Kidney (tissue), 14 donors: ENCODE results near the gene HLA-DRB1. TPM values are rescaled to one million over a fixed set of nuclear protein-coding genes. Genes with fewer than 3 reads are reported as not detected.
A peak's percentile ranks its signal among the peaks of the same experiment; 100 is the strongest.

Experiments used
- DNase-seq, 5 donors: peaks; one replicate each; pipeline ENCODE4 v3.0.0-alpha.2; 2013 to 2020
- FAIRE-seq: peaks from 2 replicates; lab custom pipeline; 2012; peaks lifted over from hg19 to GRCh38; lab: Jason Lieb, UNC
- H3K27ac ChIP-seq, 2 donors: one replicate each; pipeline ENCODE4 v1.7.0; 2013; ENCODE audit warnings: low read depth in 2 of 2, low read length in 2 of 2, inconsistent platforms in 1 of 2
- H3K27me3 ChIP-seq: one replicate; pipeline ENCODE4 v1.7.1; 2013; ENCODE audit warnings: low read length, inconsistent platforms; ENCODE audit not compliant: control insufficient read depth, insufficient read depth
- H3K36me3 ChIP-seq, 3 donors: one replicate each; pipeline versions ENCODE4 v1.7.0 to v1.7.1; 2013; ENCODE audit warnings: low read length in 3 of 3, control low read depth in 1 of 3, inconsistent platforms in 1 of 3; ENCODE audit not compliant: insufficient read depth in 3 of 3, control insufficient read depth in 2 of 3
- H3K4me1 ChIP-seq, 3 donors: one replicate each; pipeline versions ENCODE4 v1.7.0 to v1.7.1; 2013; ENCODE audit warnings: low read length in 3 of 3, inconsistent platforms in 1 of 3, low read depth in 1 of 3; ENCODE audit not compliant: control insufficient read depth in 2 of 3, insufficient read depth in 2 of 3
- H3K4me3 ChIP-seq, 3 donors: one replicate each; pipeline versions ENCODE4 v1.7.0 to v1.8.1; 2013; ENCODE audit warnings: low read length in 3 of 3, control low read depth in 1 of 3, inconsistent platforms in 1 of 3
- H3K9ac ChIP-seq, 3 donors: one replicate each; pipeline versions ENCODE4 v1.7.0 to v1.7.1; 2013; ENCODE audit warnings: low read length in 3 of 3, control low read depth in 1 of 3, inconsistent platforms in 1 of 3
- H3K9me3 ChIP-seq, 3 donors: one replicate each; pipeline versions ENCODE4 v1.7.0 to v1.7.1; 2013; ENCODE audit warnings: low read length in 3 of 3, control low read depth in 1 of 3, inconsistent platforms in 1 of 3; ENCODE audit not compliant: control insufficient read depth in 2 of 3, insufficient read depth in 1 of 3
- intact Hi-C: fragments of 100-400 bp; cut with DNase I; formaldehyde crosslinking; loops from one replicate; pipeline ENCODE4 v1.11.1; 2022
- polyA plus RNA-seq: library from polyadenylated mRNA; stranded (reverse); fragments of 350-450 nt; fragmentation: Illumina TruSeq; extraction: RNeasy Lipid Tissue Mini Kit (QIAGEN cat#74804); gene quantifications from one replicate; pipeline ENCODE4 v1.2.3, GENCODE V29; 2014; ENCODE audit warnings: low read depth, low replicate concordance; ENCODE audit not compliant: insufficient read depth
- total RNA-seq: library from RNA; stranded (reverse); fragmentation: NEBNext Ultra II Directional; extraction: Animal tissue kit (Norgen Biotek cat#: 25700); gene quantifications from one replicate; pipeline ENCODE4 v1.2.1, GENCODE V29; 2021
- TF ChIP-seq, protein P1 (sequence below): IDR thresholded peaks from 3 replicates; pipeline ENCODE4 v1.5.1; 2012; ENCODE audit warnings: mild to moderate bottlenecking, moderate library complexity, borderline replicate concordance; ENCODE audit not compliant: insufficient read depth; ENCODE audit errors: extremely low read depth
- donor health status: control.
- donor health status: control.
- donor health status: control.
- donor health status: control.
- donor health status: control.
- donor health status: DM: yes; HTN: yes; CAD: no.
- donor health status: Normal renal cell carcinoma (clear cell type).

HLA-DRB1 gene
- total and polyA plus RNA-seq, 2 donors from 2014 or later = 267 to 280 TPM

DNA sequence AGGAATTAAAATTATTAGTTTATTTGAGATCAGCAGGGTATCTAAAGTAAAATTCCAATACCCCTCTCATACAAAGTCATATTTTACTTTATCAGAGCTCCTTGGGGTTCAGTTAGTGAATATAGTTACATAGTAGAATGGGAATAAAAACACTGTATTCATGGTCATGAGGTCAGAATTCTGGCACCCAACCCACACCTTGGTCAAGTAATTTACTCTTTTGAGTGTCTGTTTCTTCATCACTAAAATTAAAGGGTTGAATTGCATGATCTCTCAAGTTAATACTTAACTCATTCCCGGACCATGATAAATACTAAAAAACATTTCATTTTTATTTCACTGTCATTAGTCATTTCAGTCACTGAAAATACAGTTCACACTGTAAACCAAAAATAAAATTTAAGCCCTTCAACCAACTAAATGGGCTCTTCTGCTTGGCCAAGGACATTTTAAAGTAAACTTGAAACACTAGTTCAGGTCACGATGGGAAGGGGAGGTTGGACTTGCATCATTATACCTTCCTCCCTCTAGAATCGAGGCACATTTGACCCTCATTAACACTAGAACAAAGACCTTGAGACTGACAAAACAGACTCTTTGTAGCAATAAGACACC is 21.1 kb upstream of the HLA-DRB1 start:
- FAIRE-seq (no peak), DNase-seq (no peak)
- no peaks in the 10 kb centered on the region for H3K4me1 ChIP-seq
- no peak overlapping the region for H3K4me3 ChIP-seq
- no peaks in the 10 kb centered on the region for H3K36me3 ChIP-seq
- H3K27me3 ChIP-seq = no peaks in the 10 kb centered on the region
- no peak overlapping the region for H3K27ac ChIP-seq
- no peak overlapping the region for H3K9ac ChIP-seq
- no peaks in the 10 kb centered on the region for H3K9me3 ChIP-seq
- intact Hi-C loops = no loop called here
- TF ChIP-seq, protein P1, sequence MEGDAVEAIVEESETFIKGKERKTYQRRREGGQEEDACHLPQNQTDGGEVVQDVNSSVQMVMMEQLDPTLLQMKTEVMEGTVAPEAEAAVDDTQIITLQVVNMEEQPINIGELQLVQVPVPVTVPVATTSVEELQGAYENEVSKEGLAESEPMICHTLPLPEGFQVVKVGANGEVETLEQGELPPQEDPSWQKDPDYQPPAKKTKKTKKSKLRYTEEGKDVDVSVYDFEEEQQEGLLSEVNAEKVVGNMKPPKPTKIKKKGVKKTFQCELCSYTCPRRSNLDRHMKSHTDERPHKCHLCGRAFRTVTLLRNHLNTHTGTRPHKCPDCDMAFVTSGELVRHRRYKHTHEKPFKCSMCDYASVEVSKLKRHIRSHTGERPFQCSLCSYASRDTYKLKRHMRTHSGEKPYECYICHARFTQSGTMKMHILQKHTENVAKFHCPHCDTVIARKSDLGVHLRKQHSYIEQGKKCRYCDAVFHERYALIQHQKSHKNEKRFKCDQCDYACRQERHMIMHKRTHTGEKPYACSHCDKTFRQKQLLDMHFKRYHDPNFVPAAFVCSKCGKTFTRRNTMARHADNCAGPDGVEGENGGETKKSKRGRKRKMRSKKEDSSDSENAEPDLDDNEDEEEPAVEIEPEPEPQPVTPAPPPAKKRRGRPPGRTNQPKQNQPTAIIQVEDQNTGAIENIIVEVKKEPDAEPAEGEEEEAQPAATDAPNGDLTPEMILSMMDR = no peak

DNA sequence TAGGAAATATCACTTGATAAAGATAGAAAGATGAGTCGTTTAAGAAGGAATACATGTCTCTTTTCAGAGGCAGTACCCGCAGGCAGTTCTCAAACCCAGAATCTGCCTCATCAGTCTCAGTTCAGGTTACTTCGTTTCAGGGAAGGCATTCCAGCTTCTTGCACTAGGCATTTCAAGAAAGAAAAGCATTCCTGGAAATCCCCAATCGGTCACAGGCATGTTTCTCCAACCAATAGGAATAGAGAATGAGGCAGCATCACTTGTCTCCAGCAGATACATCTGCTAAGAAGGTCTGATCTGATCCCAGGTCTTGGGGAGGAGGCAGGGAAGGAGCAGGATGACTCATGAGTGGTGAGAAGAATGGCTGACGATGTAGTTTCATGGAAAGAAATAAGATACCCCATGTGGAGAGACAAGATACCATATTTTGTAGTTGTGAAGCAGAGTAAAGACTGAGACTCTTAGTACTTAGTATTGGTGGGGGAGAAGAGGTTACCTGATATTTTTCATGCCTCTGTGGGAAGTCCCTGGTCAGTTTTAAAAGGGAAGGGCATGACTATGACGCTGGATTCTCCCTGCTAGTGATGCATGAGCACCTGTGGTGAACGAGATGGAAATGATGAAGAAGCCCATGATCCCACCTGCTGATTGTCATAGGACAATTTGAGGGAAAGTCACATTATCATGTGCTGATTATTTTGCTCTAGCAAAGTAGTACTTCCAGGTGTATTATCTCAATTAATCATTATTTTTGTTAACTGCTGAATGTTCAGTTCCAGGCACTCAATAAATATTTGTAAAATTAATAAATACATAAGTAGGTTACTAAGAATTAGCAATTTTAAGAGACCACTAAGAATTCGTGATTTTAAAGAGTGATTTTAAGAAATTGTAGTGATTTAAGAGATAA is 20.3 kb upstream of the HLA-DRB1 start:
- Histone ChIP-seq H3K4me3 (peak overlapping the region; percentile 5 to 56 (median 30)), H3K36me3 (no peaks in the 10 kb centered on the region), H3K9me3 (no peaks in the 10 kb centered on the region), H3K27ac (peak overlapping the region; percentile 79 to 89), H3K9ac (peak overlapping the region in 1 of 3 donors; percentile 28), H3K27me3 (no peaks in the 10 kb centered on the region), H3K4me1 (no peaks in the 10 kb centered on the region)
- DNase-seq (peak in 4 of 5 donors; percentile 76 to 97 (median 92)), FAIRE-seq (peak; percentile 99)
- intact Hi-C loops = no loop called here
- TF ChIP-seq, protein P1 = no peak

DNA sequence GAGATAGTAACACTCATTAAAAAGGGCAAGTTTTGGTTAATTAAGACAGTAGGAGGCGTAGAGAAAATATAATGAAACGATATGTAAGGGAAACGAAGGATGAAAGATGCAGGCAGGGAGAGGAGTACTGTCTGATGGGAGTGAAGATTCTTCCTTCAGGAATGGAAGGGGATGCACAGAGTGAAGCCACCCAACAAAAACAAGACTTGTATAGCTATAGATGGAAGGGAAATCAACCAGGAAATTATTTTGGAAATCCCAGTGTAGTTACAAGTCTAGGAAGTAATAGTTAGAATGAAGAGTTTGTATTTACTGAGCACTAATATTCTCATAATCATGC is 19.7 kb upstream of the HLA-DRB1 start:
- Histone ChIP-seq H3K27ac (peak overlapping the region; percentile 79 to 89), H3K4me1 (no peaks in the 10 kb centered on the region), H3K9me3 (no peaks in the 10 kb centered on the region), H3K27me3 (no peaks in the 10 kb centered on the region), H3K36me3 (no peaks in the 10 kb centered on the region), H3K9ac (peak overlapping the region in 1 of 3 donors; percentile 28), H3K4me3 (no peak overlapping the region)
- TF ChIP-seq, protein P1 = no peak
- intact Hi-C loops = no loop called here
- FAIRE-seq = no peak
- DNase-seq = no peak
